Measurements from ENCODE around the gene SNX6.
"Not testable (repeated sequence)": the region's sequence is repeated elsewhere in the genome, so short reads cannot be mapped to it uniquely, and the experiment has no call there.

SNX6 gene

DNA sequence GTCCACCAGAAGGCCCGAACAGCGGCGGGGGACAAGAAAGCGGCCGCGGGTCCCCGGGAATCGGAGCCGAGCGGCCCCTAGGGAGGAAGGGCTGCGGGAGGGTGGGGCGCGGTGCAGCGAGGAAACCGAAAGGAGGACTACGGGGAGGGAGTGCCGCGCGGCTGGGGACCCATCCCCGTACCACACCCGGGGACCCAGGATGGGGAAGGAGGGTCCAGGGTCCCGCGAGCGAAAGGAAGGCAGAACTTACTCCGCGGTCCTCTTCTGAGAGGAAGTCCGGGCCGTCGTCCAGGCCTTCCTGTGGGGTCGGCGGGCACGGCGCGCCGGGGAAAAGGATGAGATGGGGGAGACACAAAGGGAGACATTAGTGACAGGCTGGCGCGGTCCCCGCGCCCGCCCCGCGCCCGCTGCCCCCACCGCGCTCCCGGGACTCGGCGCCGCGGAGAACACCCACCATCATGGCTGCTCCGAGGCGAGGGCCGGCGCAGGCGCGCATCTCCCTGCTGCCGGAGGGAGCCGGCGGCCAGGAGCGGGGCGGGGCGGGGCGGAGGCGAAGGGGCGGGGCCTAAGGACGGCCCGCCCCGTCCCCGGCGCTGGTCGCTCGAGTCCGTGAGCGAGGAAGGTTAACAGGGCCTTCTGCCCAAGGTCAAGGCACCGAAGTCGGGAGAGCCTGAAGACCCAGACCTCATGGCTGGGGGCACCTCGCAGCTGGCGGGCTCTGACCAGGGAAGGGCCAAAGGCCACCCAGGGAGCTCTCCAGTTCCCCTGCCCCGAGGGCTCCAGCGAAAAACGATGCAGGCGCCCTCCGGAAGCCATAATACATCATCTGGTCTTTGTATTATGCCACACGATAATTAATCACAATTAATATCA lies at the start of gene SNX6:
SNX6 (minus strand) TSS at position 492 of the 873 bp plus-strand sequence; CDS start at position 460, 32 bp downstream.
- TF ChIP-seq ZNF274 (IDR thresholded peaks at IDR 0.05; ENCODE audit: low read depth, low read length), result no peak

DNA sequence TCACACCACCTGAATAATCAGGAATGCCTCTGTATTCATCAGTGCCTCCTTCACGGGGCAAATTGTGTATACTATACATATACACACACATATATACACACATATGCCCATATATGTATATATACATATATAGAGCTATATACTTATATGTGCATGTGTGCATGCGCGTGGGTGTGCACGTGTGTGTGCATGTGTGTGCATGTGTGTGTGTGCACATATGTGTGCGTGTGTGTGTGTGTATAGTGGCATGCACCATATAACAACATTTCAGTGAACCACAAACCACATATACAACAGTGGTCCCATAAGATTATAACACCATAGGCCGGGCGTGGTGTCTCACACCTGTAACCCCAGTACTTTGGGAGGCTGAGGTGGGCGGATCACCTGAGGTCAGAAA lies 48.8 kb upstream of the SNX6 start:
- H3K4me3 ChIP-seq (ENCODE audit: low read length), result no peak overlapping the region
- no peak for TF ChIP-seq ZNF274 (IDR thresholded peaks at IDR 0.05; ENCODE audit: low read depth, low read length)

More for the DNA sequence above, at the start of gene SNX6:
- H3K4me3 ChIP-seq (ENCODE audit: low read length), result peak within 1 kb of the TSS; percentile 99

DNA sequence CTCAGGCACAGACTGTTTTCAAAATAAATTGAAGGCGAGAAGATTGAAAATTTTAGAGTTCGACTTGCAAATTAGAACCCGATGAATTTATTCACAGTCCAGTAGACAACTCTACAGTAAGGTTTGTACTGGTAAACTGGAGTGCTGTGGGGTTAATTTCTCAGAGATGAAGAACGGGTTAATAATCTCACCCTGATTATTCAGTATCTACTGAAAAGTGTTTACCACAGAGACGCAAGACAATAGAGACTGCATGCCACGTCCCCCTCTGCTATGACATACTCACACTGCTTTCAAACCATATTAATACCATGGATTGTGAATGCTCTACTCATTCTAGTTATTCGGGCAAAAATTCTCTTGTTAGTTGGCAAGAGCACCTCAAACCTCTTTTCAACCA lies 48.4 kb upstream of the SNX6 start:
- TF ChIP-seq ZNF274 (IDR thresholded peaks at IDR 0.05; ENCODE audit: low read depth, low read length), result no peak
- no peak overlapping the region for H3K4me3 ChIP-seq (ENCODE audit: low read length)

DNA sequence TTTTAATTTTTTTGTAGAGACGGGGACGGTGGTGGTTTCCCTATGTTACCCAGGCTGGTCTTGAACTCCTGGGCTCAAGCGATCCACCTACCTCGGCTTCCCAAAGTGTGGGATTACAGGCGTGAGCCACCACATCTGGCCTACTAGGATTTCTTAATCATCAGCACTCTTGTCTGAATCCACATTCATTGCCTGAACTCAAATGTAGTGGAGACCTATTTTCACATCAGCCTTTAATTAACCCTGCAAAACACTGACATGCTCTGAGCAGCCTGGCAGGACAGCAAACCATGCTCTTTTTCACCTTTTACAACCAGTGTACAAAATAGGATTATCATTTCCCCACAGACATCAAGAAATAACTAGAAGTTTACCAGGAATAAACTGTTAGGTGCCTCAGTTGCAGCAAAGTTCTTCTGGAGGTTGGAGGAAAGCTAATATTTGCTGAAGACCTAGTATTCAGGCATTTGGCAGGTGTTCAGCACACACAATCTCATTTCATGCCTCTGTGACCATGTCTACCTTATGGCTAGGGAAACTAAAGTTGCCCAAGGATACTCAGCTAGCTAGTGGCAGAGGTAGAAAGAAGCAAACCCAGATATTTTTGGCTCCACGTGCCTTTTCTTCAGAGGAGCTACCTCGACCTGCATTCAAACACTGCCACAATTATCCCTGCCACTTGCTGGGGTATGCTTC lies 46.7 kb upstream of the SNX6 start:
- no peak for TF ChIP-seq ZNF274 (IDR thresholded peaks at IDR 0.05; ENCODE audit: low read depth, low read length)
- H3K4me3 ChIP-seq (ENCODE audit: low read length), result no peak overlapping the region

DNA sequence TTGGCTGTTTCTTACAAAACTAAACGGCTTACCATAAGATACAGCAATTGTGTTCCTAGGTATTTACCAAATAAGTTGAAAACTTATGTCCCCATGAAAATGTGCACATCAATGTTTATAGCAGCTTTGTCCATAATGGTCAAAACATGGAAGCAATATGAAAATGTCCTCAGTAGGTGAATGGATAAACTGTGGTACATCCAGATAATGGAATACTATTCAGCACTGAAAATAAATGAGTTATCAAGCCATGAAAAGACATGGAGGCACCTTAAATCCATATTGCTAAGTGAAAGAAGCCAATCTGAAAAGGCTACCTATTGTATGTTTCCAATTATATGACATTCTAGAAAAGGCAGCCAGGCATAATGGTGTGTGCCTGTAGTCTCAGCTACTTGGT lies 43.8 kb upstream of the SNX6 start:
- TF ChIP-seq ZNF274 (IDR thresholded peaks at IDR 0.05; ENCODE audit: low read depth, low read length), result no peak
- no peak overlapping the region for H3K4me3 ChIP-seq (ENCODE audit: low read length)

DNA sequence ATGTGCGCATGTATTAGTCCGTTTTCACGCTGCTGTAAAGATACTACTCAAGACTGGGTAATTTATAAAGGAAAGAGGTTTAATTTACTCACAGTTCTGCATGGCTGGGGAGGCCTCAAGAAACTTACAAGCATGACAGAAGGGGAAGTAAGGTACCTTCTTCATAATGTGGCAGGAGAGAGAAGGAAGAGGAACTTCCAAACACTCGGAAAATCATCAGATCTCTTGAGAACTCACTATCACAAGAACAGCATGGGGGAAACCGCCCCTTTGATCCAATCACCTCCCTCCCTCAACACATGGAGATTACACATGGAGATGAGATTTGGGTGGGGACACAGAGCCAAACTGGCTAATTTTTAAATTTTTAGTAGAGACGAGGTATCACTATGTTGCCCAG lies 41.8 kb upstream of the SNX6 start:
- TF ChIP-seq ZNF274 (IDR thresholded peaks at IDR 0.05; ENCODE audit: low read depth, low read length), result no peak
- no peak overlapping the region for H3K4me3 ChIP-seq (ENCODE audit: low read length)

DNA sequence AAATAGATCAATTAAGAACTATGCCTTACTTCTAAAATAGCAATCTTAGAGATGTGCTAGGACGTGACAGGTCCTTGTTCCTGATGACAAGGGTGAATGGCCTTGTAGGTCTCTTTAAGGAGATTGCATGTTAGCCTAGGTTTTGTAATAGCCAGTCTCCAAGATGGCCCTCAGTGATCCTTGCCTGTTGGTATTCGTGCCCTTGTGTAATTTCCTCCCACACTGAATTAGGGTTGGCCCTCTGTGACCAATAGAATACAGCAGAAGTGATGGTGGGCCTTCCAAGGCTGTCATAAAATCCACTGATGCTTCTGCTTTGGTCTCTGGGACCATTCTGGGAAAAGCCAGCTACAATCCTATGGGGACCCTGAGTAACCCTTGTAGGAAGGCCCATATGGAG lies 38.2 kb upstream of the SNX6 start:
- no peak overlapping the region for H3K4me3 ChIP-seq (ENCODE audit: low read length)

DNA sequence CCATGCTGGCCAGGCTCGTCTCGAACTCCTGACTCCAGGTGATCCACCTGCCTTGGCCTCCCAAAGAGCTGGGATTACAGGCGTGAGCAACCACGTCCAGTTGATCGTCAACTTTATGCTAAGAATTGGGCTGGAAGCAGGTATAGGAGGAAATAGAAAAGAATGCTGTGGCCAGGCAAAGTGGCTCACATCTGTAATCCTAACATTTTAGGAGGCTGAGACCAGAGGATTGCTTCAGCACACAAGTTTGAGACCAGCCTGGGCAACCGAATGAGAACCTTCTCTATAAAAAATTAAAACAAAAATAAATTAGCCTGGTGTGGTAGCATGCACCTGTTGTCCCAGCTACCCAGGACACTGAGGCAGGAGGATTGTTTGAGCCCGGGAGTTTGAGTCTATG lies 37.1 kb upstream of the SNX6 start:
- H3K4me3 ChIP-seq (ENCODE audit: low read length), result no peak overlapping the region
- no peak for TF ChIP-seq ZNF274 (IDR thresholded peaks at IDR 0.05; ENCODE audit: low read depth, low read length)

More for the DNA sequence above, 38.2 kb upstream of the SNX6 start:
- TF ChIP-seq ZNF274 (IDR thresholded peaks at IDR 0.05; ENCODE audit: low read depth, low read length), result no peak

DNA sequence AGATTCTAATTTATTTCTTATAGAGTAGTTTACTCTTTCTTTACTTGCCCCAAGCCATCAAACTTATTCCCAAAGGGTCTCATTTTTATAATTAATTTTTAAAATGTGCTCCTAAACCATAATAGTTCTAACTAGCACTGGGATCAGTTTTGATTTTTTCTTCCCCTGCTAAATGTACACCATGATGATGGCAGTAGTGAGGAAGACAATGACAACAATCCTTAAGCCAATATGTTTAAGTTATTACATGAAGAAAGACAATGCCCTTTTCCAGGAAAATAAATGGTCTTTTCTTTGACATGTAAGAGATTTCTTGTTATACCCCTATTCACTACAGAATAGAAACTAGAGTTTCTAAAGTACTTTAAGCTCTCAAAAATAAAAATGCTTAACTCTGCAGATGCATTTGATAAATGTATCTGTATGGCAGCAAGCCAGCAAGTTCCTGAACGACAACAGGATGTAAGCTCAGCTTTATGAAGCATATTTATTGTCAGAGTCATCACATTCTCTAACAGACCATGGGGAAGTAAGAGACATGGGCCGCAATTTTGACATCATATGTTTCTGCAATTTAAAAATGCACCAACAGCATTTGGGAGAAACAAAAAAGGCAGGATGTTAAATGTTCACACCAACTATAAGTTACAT lies 36.0 kb upstream of the SNX6 start:
- no peak for TF ChIP-seq ZNF274 (IDR thresholded peaks at IDR 0.05; ENCODE audit: low read depth, low read length)
- no peak overlapping the region for H3K4me3 ChIP-seq (ENCODE audit: low read length)

DNA sequence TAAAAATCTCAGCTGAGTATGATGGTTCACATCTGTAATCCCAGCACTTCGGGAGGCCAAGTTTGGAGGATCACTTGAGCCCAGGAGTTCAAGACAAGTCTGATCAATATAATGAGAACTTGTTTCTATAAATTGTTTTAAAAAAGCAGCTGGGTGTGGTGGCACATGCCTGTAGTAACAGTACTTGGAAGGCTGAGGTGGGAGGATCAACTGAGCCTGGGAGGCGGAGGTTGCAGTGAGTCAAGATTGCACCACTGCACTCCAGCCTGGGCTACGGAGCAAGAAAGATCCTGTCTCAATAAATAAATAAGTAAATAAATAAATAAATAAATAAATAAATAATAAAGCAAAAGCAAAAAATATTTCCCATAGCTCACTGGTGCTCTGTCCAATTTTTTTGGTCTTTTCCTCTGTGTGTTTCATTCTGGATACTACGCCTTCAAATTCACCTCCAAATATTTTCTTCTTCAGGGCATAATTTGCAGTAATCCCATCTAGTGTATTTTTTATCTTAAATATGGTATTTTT lies 32.7 kb upstream of the SNX6 start:
- no peak for TF ChIP-seq ZNF274 (IDR thresholded peaks at IDR 0.05; ENCODE audit: low read depth, low read length)
- no peak overlapping the region for H3K4me3 ChIP-seq (ENCODE audit: low read length)

DNA sequence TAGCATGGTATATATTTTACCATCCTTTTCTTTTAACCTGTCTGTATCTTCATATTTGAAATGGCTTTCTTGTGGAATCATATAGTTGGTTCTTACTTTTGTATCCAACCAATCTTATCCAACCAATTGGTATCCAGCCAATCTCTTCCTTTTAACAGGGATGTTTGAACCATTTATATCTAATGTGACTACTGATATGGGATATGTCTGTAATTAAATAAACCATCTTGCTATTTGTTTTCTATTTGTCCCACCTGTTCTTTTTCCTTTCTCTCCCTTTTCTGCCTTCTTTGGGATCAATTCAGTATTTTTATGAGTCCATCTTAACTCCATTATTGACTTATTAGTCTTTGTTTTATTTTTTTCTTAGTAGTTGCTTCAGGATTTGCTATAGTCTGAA lies 30.8 kb upstream of the SNX6 start:
- H3K4me3 ChIP-seq (ENCODE audit: low read length), result no peak overlapping the region
- no peak for TF ChIP-seq ZNF274 (IDR thresholded peaks at IDR 0.05; ENCODE audit: low read depth, low read length)

DNA sequence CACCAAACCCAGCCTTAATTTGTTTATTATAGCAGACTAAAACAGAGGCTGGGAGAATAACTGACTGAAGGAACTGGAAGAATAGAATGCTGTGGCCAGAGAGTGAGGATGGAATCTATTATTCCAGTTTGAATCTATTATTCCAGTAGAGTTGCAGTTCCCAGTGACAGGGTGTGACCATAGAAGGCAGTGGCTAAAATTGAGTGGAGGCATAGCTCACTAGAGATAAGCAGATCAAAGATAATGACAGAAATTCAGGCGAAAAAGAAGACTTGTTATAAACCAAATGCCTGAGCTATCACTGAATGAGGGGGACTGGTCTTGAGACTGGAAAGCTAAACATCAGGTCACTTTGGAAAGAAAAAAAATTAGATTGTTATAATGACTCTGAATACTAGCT lies 26.0 kb upstream of the SNX6 start:
- no peak overlapping the region for H3K4me3 ChIP-seq (ENCODE audit: low read length)
- no peak for TF ChIP-seq ZNF274 (IDR thresholded peaks at IDR 0.05; ENCODE audit: low read depth, low read length)

DNA sequence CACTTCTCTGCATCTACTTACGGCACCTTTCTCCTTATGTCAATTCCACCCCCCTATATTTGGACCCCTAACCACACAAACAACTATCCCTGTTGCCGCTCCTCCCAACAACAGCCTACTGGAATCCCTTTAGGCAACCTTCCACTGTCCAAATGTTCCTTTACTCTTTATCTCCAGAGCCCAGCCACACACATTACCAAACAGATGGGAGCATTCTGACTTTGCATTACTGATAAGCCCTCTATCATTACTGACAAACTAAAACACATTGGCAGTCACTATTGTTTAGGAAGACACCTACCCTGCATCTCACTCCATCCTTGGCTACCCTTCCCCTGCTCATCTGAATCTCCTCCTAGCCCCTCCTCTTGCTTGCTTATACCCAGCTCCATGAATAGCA lies 23.1 kb upstream of the SNX6 start:
- H3K4me3 ChIP-seq (ENCODE audit: low read length), result not testable (repeated sequence)

DNA sequence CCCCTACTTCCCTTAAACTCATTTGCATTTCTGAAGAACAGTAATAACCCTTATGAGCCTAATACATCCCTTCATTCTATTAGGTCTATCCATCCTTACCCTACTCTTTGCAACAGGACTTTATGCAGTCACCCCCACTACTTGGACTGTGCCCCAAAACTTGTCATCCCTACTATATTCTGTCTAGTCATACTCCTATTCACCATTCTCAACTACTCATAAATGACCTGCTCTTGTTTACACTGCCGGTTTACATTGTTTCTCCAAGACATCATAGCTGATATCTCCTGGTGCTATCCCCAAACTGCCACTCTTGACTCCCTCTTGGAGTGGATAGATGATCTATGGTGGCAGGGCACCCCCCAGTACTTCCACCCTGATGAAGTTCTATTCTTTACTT lies 22.4 kb upstream of the SNX6 start:
- not testable (repeated sequence) for H3K4me3 ChIP-seq (ENCODE audit: low read length)

Measured in GM08714 (cell line).